DND-41 (cell line): ENCODE results near the gene COBL.

Experiments
- ATAC-seq: fragments of 200-7000 bp; cut with Tn5 transposase; 3 replicates; pipeline ENCODE4 v1.9.1; 2021; ENCODE audit warnings: low read depth; ENCODE audit not compliant: insufficient read depth
- DNase-seq: peaks from one replicate; pipeline ENCODE4 v3.0.0-alpha.2; 2020
- H2AFZ ChIP-seq: 2 replicates; pipeline ENCODE4 v1.6.0; 2012; ENCODE audit warnings: low read depth, low read length
- H3K27ac ChIP-seq: 2 replicates; pipeline ENCODE4 v1.5.1; 2012; ENCODE audit warnings: low read length, inconsistent platforms
- H3K27me3 ChIP-seq: fragments of 200-600 bp; sonication (generic); 2 replicates; pipeline ENCODE4 v1.6.0; 2012; ENCODE audit warnings: low read length, mild to moderate bottlenecking, inconsistent platforms; ENCODE audit not compliant: insufficient read depth, poor library complexity
- H3K36me3 ChIP-seq: 2 replicates; pipeline ENCODE4 v1.5.1; 2012; ENCODE audit warnings: low read length, inconsistent platforms; ENCODE audit not compliant: insufficient read depth
- H3K4me1 ChIP-seq: 2 replicates; pipeline ENCODE4 v1.5.1; 2012; ENCODE audit warnings: mild to moderate bottlenecking, low read length; ENCODE audit not compliant: insufficient read depth
- H3K4me2 ChIP-seq: 2 replicates; pipeline ENCODE4 v1.6.0; 2012; ENCODE audit warnings: mild to moderate bottlenecking, moderate library complexity, low read length, inconsistent platforms; ENCODE audit not compliant: insufficient read depth
- H3K4me3 ChIP-seq, 2 experiments: fragments of 200-600 bp in 1 of 2; shearing (Covaris generic) in 1 of 2; 2 replicates each; pipeline ENCODE4 v1.5.1; 2012 to 2016; ENCODE audit warnings: inconsistent platforms in 2 of 2, low read length in 2 of 2, mild to moderate bottlenecking in 2 of 2, low read depth in 1 of 2, moderate library complexity in 1 of 2
- H3K79me2 ChIP-seq: 2 replicates; pipeline ENCODE4 v1.6.0; 2012; ENCODE audit warnings: low read length, inconsistent platforms; ENCODE audit not compliant: insufficient read depth
- H3K9ac ChIP-seq: 2 replicates; pipeline ENCODE4 v1.6.0; 2012; ENCODE audit warnings: low read depth, mild to moderate bottlenecking, inconsistent platforms, low read length, moderate library complexity
- H3K9me3 ChIP-seq: 2 replicates; pipeline ENCODE4 v1.5.1; 2012; ENCODE audit warnings: low read length, moderate library complexity, mild to moderate bottlenecking, inconsistent platforms; ENCODE audit not compliant: insufficient read depth, severe bottlenecking
- H4K20me1 ChIP-seq: 2 replicates; pipeline ENCODE4 v1.6.0; 2012; ENCODE audit warnings: low read length; ENCODE audit not compliant: insufficient read depth
- EZH2 ChIP-seq: IDR thresholded peaks from 3 replicates; pipeline ENCODE4 v1.6.1; 2012; ENCODE audit warnings: borderline replicate concordance, low read depth, mild to moderate bottlenecking, moderate library complexity, low read length, inconsistent platforms; ENCODE audit not compliant: severe bottlenecking
- TF ChIP-seq, protein P1 (sequence below): IDR thresholded peaks from 2 replicates; pipeline ENCODE4 v1.5.1; 2012; ENCODE audit warnings: borderline replicate concordance, low read length, moderate library complexity, mild to moderate bottlenecking; ENCODE audit not compliant: poor library complexity, severe bottlenecking; ENCODE audit errors: extremely low read depth

The COBL gene

GRCh38 chr7:51124321-51124720 is 192.3 kb downstream of the COBL start:
- Histone ChIP-seq H3K4me3 (no peak overlapping the region), H4K20me1 (no peaks in the 10 kb centered on the region), H3K79me2 (no peaks in the 10 kb centered on the region), H3K36me3 (no peaks in the 10 kb centered on the region), H3K4me1 (no peaks in the 10 kb centered on the region), H3K27ac (no peak overlapping the region), H3K4me2 (no peak overlapping the region), H3K9ac (no peak overlapping the region), H3K27me3 (no peaks in the 10 kb centered on the region), H3K9me3 (no peaks in the 10 kb centered on the region), H2AFZ (no peak overlapping the region)
- TF ChIP-seq EZH2, result no peak
- TF ChIP-seq, protein P1, sequence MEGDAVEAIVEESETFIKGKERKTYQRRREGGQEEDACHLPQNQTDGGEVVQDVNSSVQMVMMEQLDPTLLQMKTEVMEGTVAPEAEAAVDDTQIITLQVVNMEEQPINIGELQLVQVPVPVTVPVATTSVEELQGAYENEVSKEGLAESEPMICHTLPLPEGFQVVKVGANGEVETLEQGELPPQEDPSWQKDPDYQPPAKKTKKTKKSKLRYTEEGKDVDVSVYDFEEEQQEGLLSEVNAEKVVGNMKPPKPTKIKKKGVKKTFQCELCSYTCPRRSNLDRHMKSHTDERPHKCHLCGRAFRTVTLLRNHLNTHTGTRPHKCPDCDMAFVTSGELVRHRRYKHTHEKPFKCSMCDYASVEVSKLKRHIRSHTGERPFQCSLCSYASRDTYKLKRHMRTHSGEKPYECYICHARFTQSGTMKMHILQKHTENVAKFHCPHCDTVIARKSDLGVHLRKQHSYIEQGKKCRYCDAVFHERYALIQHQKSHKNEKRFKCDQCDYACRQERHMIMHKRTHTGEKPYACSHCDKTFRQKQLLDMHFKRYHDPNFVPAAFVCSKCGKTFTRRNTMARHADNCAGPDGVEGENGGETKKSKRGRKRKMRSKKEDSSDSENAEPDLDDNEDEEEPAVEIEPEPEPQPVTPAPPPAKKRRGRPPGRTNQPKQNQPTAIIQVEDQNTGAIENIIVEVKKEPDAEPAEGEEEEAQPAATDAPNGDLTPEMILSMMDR, result no peak
- no peak for DNase-seq
- ATAC-seq, result no peak

DNA sequence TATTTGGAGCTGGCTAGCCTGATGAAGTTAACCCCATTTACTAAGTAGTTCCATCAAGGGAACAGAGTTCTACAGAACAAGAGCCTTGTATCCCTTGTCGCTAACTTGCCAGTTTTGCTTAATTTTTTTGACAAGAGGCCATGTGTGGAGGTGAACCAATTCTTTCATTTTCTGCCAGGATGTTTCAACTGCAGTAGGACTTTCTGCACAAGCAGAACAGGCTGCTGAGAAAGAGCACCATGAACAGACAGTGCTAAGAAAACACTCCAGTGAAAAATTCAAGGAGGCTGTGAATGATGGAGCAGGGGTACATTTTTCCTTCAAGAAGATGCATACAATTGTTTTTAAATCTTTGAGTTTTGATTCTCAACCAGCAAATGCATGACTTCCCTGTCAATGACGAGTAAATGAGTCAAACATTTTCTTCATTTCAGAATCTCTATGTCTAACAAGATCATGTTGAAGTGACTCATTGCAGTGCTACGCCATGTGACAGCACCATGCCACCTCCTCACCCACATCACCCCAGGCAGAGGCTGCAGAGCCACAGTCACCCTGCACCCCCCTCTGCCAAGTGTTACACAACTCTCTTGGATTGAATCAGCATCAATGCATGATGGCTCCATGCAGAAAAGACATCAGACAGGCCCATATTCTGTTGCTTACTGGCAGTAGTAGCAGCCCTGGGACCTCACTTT is 193.1 kb downstream of the COBL start:
- H4K20me1 ChIP-seq, result no peaks in the 10 kb centered on the region
- TF ChIP-seq, protein P1, result no peak
- no peak for TF ChIP-seq EZH2
- no peaks in the 10 kb centered on the region for H3K9me3 ChIP-seq
- no peaks in the 10 kb centered on the region for H3K79me2 ChIP-seq
- no peak overlapping the region for H3K4me3 ChIP-seq
- H3K36me3 ChIP-seq, result no peaks in the 10 kb centered on the region
- ATAC-seq (no peak), DNase-seq (no peak)
- no peaks in the 10 kb centered on the region for H3K27me3 ChIP-seq
- H3K27ac ChIP-seq, result no peak overlapping the region
- H3K9ac ChIP-seq, result no peak overlapping the region
- H3K4me2 ChIP-seq, result no peak overlapping the region
- H2AFZ ChIP-seq, result no peak overlapping the region
- H3K4me1 ChIP-seq, result no peaks in the 10 kb centered on the region

DNA sequence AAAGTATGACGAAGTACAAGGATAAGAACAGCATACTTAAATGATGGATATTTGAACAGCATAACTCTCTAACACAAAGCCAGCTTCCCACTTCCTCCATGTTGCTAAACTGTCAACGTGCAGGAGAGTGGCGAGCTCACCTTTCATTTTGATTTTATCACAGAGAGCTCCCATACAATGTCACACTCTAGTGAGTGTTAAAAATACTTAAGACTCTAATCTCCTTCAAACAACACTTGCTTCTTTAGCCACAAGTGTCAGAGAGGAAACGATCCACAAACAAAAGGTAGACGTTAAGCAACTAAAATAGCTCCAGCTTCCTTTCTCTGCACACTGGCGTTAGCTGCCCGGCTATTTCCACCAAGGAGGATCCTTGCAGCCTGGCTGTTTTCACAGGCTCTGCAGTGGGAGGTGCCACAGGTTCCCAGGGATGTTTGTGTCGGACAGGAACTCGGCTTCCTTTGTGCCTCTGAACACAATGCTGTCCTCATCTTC is 194.6 kb downstream of the COBL start:
- Histone ChIP-seq H2AFZ (no peak overlapping the region), H3K4me2 (no peak overlapping the region), H3K4me1 (no peaks in the 10 kb centered on the region), H3K9me3 (no peaks in the 10 kb centered on the region), H3K27ac (no peak overlapping the region), H4K20me1 (no peaks in the 10 kb centered on the region), H3K4me3 (no peak overlapping the region), H3K27me3 (no peaks in the 10 kb centered on the region), H3K9ac (no peak overlapping the region), H3K36me3 (no peaks in the 10 kb centered on the region), H3K79me2 (no peaks in the 10 kb centered on the region)
- TF ChIP-seq EZH2, result no peak
- TF ChIP-seq, protein P1, result no peak
- DNase-seq (no peak), ATAC-seq (no peak)
